IPS-11a (cell line): ENCODE data around the gene ZNF77.
"Not testable (repeated sequence)": the region's sequence is repeated elsewhere in the genome, so short reads cannot be mapped to it uniquely, and the experiment has no call there.

Experiments used
- H3K4me3 ChIP-seq: one replicate; pipeline ENCODE4 v1.5.1; 2013; ENCODE audit warnings: low read depth, low read length, control low read depth

The ZNF77 gene

GRCh38 chr19:2944775-2945574 is at the start of gene ZNF77:
TSS of gene ZNF77 (minus strand) at chr19:2944971. CDS start at chr19:2944840, 131 bp downstream.
- H3K4me3 ChIP-seq, result peak within 1 kb of the TSS; percentile 52

DNA sequence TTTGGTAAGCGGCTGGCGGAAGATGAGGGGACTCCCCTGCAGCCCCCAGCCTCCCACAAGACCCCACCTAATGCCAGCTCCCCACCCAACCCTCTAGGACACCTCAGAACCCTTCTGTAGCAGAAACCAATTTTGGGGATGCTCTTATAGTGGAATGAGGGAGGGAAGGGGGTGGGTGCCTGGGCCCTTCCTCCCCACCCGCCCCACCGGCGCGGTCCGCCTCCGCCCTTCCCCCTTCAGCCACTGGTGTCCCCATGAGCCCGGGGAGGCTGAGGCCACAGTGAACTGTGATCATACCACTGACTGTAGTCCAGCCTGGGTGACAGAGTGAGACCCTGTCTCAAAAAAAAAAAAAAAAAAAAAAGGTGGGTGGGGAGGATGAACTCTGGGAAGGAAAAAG is 48.8 kb upstream of the ZNF77 start:
- no peak overlapping the region for H3K4me3 ChIP-seq

GRCh38 chr19:2992958-2993357 is 48.2 kb upstream of the ZNF77 start:
- no peak overlapping the region for H3K4me3 ChIP-seq

- H3K4me3 ChIP-seq, result not testable (repeated sequence)
These were observed 47.6 kb upstream of the ZNF77 start for GRCh38 chr19:2992333-2992732.

DNA sequence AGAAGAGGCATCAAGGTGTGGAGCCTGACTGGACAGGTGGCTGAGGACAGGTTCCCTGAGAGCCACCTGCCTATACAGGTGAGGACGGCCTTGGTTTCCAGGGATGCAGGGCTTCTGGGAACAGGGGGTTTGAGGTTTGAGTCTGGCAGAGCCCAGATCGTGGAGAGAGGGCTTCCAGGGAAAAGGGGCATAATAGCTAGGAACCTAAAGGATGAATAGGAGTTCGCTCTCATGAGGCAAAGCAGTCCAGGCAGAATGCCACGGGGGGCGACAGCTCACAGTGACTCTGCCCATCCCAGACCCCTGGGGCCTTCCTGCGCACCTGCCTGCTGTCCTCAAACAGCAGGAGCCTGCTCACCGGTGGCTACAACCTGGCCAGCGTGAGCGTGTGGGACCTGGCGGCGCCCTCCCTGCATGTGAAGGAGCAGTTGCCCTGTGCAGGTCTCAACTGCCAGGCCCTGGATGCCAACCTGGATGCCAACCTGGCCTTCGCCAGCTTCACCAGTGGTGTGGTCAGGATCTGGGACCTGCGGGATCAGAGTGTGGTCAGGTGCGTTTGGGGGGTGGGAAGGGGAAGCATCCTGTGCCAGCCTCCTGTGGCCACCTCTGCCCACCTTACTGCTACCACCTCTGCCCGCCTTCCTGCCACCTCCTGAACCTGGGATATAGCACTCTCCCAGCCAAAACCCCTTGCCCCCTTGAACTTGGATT is 44.6 kb upstream of the ZNF77 start:
- H3K4me3 ChIP-seq, result no peak overlapping the region

- H3K4me3 ChIP-seq, result no peak overlapping the region
These were observed 43.8 kb upstream of the ZNF77 start for GRCh38 chr19:2988568-2988967.

- H3K4me3 ChIP-seq, result no peak overlapping the region
These were observed 43.0 kb upstream of the ZNF77 start for GRCh38 chr19:2987797-2988196.

GRCh38 chr19:2986951-2987524 is 42.3 kb upstream of the ZNF77 start:
- no peak overlapping the region for H3K4me3 ChIP-seq

DNA sequence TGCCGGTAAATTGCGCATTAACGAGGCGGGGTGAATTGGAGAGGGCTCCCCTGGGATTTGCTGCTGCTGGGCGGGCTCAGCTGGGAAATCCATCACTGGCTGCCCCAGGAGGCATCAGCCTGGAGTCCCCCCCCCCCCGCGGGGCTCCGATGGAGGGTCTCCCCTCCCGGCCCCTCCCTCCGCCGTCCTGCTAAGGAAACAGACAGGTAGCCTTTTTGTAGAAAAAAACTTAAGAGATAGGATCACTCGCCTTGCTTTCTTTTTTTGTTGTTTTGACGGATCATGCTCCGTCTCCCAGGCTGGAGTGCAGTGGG is 39.4 kb upstream of the ZNF77 start:
- H3K4me3 ChIP-seq, result no peak overlapping the region

GRCh38 chr19:2983351-2984214 is 38.8 kb upstream of the ZNF77 start:
- no peak overlapping the region for H3K4me3 ChIP-seq

DNA sequence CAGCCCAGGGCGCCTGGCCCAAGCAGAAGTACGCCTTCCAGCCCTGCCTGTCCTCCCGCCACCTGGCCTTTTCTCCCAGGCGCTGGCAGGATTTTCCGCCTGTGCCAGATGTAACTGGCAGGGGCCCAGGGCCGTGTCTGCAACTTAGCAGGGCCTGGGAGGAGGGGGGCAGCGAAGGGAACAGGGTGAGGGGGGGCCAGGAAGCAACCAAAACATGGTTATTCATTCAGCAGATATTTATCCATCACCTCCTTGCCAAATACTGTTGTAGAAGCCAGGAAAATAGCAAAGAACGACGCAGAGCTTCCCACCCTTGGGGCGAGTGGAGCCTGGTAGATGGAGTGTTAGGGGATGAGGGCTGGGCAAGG is 38.2 kb upstream of the ZNF77 start:
- H3K4me3 ChIP-seq, result no peak overlapping the region

DNA sequence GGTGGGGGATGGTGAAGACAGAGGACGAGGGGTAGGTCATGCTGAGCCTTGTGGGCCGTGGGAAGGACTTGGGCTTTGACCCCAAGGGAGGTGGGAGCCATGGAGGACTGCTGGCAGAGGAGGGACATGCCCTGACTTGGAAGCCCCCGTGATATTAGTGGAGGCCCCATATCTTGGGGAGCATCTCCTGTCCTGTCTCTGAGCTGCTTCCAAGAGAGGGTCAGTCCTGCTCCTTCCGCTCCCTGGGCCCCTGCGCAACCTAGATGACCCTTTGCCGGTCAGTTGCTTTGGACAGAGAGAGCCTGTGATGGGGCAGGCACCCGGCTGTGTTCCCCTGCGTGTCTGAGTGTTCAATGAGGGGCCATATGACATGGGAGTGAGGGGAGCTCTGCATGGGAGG is 37.8 kb upstream of the ZNF77 start:
- H3K4me3 ChIP-seq, result no peak overlapping the region

DNA sequence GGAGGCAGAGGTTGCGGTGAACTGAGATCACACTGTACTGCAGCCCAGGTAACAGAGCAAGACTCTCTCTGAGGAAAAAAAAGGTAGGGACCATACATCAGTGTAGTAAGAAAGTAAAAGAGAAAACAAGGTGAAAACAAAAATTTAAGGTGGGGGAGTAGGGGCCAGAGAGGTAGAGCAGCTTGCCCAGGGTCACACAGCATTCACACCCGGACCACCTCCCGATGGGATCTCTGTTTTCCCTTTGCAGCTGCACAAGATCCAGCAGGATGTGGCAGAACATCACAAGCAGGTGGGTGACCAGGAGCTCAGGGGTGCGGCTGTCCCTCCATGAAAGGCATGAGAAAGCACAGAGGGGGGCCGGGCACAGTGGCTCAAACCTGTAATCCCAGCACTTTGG is 37.1 kb upstream of the ZNF77 start:
- no peak overlapping the region for H3K4me3 ChIP-seq

DNA sequence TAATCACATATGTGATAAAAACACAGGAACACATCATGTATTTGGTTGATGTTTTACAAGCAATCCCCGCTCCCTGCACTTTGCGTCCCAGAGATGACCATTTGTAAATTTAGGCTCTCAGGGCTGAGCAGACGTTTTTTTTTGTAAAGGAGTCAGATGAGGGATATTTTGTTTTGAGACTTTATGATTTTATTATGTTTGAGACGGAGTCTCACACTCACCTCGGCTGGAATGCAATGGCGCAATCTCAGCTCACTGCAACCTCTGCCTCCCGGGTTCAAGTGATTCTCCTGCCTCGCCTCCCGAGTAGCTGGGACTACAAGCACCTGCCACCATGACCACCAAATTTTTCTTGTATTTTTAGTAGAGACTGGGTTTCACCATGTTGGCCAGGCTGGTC is 34.0 kb upstream of the ZNF77 start:
- no peak overlapping the region for H3K4me3 ChIP-seq

GRCh38 chr19:2978166-2978767 is 33.5 kb upstream of the ZNF77 start:
- no peak overlapping the region for H3K4me3 ChIP-seq

DNA sequence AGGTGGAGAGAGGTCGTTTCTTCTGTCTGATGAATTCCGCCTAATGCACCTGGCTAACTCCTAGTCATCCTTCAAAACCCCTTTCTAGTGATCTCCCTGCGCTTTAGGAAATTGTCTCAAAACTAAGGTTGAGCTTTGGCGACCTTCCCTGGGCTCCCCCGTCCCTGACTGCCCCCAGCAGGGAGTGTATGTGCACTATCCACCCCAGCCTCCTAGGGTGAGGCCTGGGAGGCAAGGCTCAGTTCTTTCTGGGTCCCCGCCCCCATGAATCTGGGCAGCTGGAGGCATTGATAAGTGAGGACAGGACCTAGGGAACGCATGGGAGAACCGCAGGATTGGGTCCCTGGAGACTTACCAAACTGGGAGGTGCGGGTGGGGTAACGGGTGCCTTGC is 33.0 kb upstream of the ZNF77 start:
- peak overlapping the region; percentile 35 for H3K4me3 ChIP-seq

DNA sequence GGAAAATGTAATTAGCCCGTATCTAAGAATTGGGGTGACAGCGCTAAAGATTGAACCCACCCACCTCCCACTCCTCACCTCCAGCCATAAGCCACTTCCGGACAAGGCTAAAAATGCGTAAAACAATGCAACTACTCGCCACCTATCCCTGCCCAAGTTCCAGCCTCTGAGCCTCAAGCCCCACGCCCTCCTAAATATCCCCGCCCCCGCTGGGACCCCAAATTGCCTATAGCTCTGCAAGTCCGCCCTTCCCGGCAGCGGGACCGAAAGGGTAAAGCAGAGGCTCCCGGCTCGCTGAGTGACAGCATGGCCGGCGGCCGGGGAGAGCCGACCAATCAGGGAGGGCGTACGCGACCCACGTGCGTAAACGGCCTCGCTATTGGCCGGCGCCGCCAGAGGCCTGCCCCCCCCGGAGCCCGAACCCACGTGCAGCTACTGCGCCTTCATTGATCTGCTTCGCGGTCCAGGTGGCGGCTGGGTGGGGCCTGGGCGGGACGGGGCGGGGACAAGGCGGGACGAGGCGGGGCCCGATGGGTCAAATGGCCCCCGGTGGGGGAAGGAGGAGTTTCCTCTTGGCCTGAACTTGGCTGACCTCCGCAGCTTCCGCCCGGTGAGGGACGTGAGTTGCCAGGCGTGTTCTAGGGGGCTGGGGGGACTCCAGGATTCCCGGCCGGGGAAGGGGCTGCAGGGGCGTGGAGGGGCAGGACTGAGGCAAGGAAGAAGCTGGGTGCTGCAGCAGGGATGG is 32.4 kb upstream of the ZNF77 start, which contains the start of gene TLE6:
TSS of gene TLE6 (plus strand) at position 564 of the 745 bp plus-strand sequence. CDS start 670 bp downstream, outside the sequence.
- peak within 1 kb of the TSS; percentile 43 for H3K4me3 ChIP-seq

- peak overlapping the region; percentile 43 for H3K4me3 ChIP-seq
These were observed 31.8 kb upstream of the ZNF77 start for GRCh38 chr19:2976609-2977000.

DNA sequence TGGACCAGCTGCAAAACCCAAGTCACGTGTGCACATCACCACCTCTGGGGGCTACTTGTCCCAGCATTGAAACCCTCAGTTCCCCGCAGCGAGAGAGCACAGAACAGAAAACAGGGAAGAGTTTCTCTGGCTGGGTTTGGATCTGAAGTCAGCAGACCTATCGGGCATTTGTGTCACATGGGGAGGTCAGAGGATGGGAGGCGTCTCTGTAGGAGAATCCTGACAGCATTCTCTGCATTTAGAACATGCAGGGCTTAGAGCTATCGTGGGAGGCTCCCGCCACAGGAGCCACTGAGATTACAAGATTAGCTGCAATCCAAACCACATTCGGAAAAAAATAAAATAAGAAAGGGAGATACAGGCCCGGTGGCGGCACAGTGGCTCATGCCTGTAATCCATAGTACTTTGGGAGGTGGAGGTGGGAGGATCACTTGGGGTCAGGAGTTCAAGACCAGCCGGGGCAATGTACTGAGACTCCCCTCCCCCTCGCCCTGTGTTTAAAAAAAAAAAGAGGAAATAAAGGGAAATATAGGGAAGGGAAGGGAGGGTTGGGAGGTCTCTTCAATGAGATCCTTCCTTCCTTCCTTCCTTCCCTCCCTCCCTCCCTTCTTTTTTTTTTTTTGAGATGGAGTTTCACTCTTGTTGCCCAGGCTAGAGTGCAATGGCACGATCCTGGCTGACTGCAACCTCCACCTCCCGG is 29.7 kb upstream of the ZNF77 start:
- no peak overlapping the region for H3K4me3 ChIP-seq

GRCh38 chr19:2973229-2973628 is 28.5 kb upstream of the ZNF77 start:
- H3K4me3 ChIP-seq, result no peak overlapping the region
